ENCODE data around the gene PHIP. TPM values are rescaled to one million over a fixed set of nuclear protein-coding genes. Genes with fewer than 3 reads are reported as not detected.

PHIP gene
- total RNA-seq, 1 donor from 2014 or later = 42.4 TPM

GRCh38 chr6:78986161-78986560 lies 91.9 kb downstream of the PHIP start:
- no peak for DNase-seq (ENCODE audit: low spot score)
- Mint-ChIP-seq H3K4me3 (ENCODE audit: unreplicated experiment) (no peak overlapping the region), H3K9me3 (ENCODE audit: unreplicated experiment) (no peaks in the 10 kb centered on the region), H3K27me3 (ENCODE audit: unreplicated experiment) (no peaks in the 10 kb centered on the region), H3K4me1 (ENCODE audit: unreplicated experiment) (no peaks in the 10 kb centered on the region), H3K36me3 (ENCODE audit: low read depth, unreplicated experiment) (peaks cover 30% of the 10 kb centered on the region), H3K27ac (ENCODE audit: unreplicated experiment) (no peak overlapping the region)
- no peak for TF ChIP-seq CTCF (IDR thresholded peaks at IDR 0.05; ENCODE audit: unreplicated experiment)

DNA sequence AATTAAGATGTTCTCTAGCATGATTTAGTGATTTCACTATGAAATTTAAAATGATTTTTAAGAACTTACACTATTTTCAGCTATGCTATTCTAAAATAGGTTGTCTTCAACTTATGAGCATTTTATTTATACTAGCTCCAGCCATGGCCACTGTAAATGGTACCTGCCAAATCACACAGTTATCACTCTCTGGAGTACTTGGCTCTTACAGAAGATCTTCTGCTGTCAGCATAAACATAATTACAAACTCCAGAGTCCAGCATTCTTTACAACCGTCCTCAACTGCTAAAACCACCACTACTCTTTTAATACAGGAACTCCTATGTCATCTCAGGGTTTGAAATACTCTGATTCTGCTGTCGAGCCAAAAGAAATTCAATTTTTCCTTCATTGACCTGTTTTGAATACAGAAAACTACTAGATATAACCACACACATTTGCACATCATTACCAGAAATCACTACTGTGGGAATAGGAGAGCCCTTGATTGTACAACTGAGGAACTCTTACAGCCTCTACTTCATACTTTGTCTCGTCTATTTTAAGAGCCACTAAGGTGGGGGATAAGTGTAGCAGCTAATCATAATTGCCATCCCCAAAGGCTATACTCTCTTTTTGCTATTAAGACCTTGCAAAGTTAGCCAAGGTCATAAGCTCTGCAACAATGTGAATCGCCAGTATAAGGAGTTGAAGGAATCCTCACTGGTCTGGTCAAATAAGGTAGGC lies 93.7 kb downstream of the PHIP start:
- Mint-ChIP-seq H3K27me3 (ENCODE audit: unreplicated experiment) (no peaks in the 10 kb centered on the region), H3K4me3 (ENCODE audit: unreplicated experiment) (no peak overlapping the region), H3K4me1 (ENCODE audit: unreplicated experiment) (no peaks in the 10 kb centered on the region), H3K9me3 (ENCODE audit: unreplicated experiment) (no peaks in the 10 kb centered on the region), H3K36me3 (ENCODE audit: low read depth, unreplicated experiment) (peaks cover 33% of the 10 kb centered on the region), H3K27ac (ENCODE audit: unreplicated experiment) (no peak overlapping the region)
- no peak for DNase-seq (ENCODE audit: low spot score)
- no peak for TF ChIP-seq CTCF (IDR thresholded peaks at IDR 0.05; ENCODE audit: unreplicated experiment)

DNA sequence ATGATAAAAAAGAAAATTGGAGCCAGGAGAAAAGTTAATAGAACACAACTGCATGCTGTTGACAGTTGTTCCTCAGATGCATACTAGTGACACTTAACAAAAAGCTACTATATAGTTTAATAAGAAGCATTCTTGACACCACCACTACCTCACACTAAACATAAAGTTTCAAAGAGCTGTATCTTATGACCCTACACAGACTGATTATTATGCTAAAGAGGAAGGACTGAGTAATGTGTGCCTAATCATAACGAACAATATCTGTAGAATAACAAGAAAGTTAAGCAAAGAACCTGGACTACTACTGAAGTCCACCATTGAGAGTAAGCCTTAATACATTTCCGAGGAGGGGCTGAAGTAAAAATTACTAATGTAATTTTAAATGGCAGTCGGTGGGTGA lies 110.9 kb downstream of the PHIP start:
- peaks cover 27% of the 10 kb centered on the region for H3K36me3 Mint-ChIP-seq (ENCODE audit: low read depth, unreplicated experiment)
- H3K4me1 Mint-ChIP-seq (ENCODE audit: unreplicated experiment) = peaks cover 23% of the 10 kb centered on the region
- DNase-seq (ENCODE audit: low spot score) = no peak

GRCh38 chr6:78966542-78966941 lies 111.5 kb downstream of the PHIP start:
- peaks cover 23% of the 10 kb centered on the region for H3K4me1 Mint-ChIP-seq (ENCODE audit: unreplicated experiment)
- no peaks in the 10 kb centered on the region for H3K27me3 Mint-ChIP-seq (ENCODE audit: unreplicated experiment)
- DNase-seq (ENCODE audit: low spot score) = no peak
- peak overlapping the region; percentile 75 for H3K27ac Mint-ChIP-seq (ENCODE audit: unreplicated experiment)
- no peaks in the 10 kb centered on the region for H3K9me3 Mint-ChIP-seq (ENCODE audit: unreplicated experiment)
- H3K36me3 Mint-ChIP-seq (ENCODE audit: low read depth, unreplicated experiment) = peaks cover 27% of the 10 kb centered on the region
- H3K4me3 Mint-ChIP-seq (ENCODE audit: unreplicated experiment) = no peak overlapping the region
- no peak for TF ChIP-seq CTCF (IDR thresholded peaks at IDR 0.05; ENCODE audit: unreplicated experiment)

More for the DNA sequence above, 110.9 kb downstream of the PHIP start:
- Mint-ChIP-seq H3K27ac (ENCODE audit: unreplicated experiment) (peak overlapping the region; percentile 83), H3K27me3 (ENCODE audit: unreplicated experiment) (no peaks in the 10 kb centered on the region), H3K9me3 (ENCODE audit: unreplicated experiment) (no peaks in the 10 kb centered on the region), H3K4me3 (ENCODE audit: unreplicated experiment) (no peak overlapping the region)
- no peak for TF ChIP-seq CTCF (IDR thresholded peaks at IDR 0.05; ENCODE audit: unreplicated experiment)

GRCh38 chr6:78962448-78962847 lies 115.6 kb downstream of the PHIP start:
- Mint-ChIP-seq H3K4me1 (ENCODE audit: unreplicated experiment) (peaks cover 14% of the 10 kb centered on the region), H3K36me3 (ENCODE audit: low read depth, unreplicated experiment) (peaks cover 18% of the 10 kb centered on the region), H3K9me3 (ENCODE audit: unreplicated experiment) (no peaks in the 10 kb centered on the region), H3K27ac (ENCODE audit: unreplicated experiment) (no peak overlapping the region), H3K27me3 (ENCODE audit: unreplicated experiment) (no peaks in the 10 kb centered on the region), H3K4me3 (ENCODE audit: unreplicated experiment) (peak overlapping the region; percentile 72)
- DNase-seq (ENCODE audit: low spot score) = no peak
- TF ChIP-seq CTCF (IDR thresholded peaks at IDR 0.05; ENCODE audit: unreplicated experiment) = no peak

All from endothelial cell (in vitro differentiated cells).